ENCODE data around the gene NFIX. TPM values are rescaled to one million over a fixed set of nuclear protein-coding genes. Genes with fewer than 3 reads are reported as not detected.

NFIX gene
- total and polyA plus RNA-seq, 2 experiments from 2014 or later = 0.06 to 0.14 TPM

DNA sequence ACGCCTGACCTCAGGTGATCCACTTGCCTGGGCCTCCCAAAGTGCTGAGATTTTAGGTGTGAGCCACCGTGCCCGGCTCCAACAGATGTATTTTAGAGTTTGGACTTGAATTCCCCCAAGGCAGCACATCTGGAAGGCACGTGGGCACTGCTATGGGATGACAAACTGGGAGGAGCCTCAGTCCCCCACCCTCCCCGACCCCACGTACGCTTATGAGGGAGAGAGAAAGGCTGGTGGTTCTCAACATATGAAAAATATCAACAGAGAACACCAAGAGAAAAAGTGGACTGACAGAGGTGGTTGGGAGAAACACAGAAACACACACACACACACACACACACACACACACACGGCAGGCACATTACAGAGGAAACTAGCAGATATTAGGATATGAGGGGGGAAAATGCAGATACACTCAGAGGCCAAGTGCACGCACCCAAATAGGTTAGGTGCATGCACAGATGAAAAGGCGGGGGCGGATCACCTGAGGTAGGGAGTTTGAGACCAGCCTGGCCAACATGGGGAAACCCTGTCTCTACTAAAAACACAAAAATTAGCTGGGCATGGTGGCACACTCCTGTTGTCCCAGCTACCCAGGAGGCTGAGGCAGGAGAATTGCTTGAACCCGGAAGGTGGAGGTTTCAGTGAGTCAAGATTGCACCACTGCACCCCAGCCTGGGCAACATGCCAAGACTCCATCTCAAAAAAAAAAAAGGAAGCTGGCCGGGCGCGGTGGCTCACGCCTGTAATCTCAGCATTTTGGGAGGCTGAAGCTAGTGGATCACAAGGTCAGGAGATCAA is 151.7 kb downstream of the NFIX start (continued):
- TF ChIP-seq POLR2AphosphoS5 (IDR thresholded peaks at IDR 0.05; ENCODE audit: low read depth) (no peak), STAT1 (IDR thresholded peaks at IDR 0.05; ENCODE audit: unreplicated experiment) (no peak), JUNB (IDR thresholded peaks at IDR 0.05; ENCODE audit: unreplicated experiment) (no peak), EZH2 (IDR thresholded peaks at IDR 0.05; ENCODE audit: low read depth, unreplicated experiment) (no peak)
- TF ChIP-seq, protein P1, sequence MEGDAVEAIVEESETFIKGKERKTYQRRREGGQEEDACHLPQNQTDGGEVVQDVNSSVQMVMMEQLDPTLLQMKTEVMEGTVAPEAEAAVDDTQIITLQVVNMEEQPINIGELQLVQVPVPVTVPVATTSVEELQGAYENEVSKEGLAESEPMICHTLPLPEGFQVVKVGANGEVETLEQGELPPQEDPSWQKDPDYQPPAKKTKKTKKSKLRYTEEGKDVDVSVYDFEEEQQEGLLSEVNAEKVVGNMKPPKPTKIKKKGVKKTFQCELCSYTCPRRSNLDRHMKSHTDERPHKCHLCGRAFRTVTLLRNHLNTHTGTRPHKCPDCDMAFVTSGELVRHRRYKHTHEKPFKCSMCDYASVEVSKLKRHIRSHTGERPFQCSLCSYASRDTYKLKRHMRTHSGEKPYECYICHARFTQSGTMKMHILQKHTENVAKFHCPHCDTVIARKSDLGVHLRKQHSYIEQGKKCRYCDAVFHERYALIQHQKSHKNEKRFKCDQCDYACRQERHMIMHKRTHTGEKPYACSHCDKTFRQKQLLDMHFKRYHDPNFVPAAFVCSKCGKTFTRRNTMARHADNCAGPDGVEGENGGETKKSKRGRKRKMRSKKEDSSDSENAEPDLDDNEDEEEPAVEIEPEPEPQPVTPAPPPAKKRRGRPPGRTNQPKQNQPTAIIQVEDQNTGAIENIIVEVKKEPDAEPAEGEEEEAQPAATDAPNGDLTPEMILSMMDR (conservative IDR thresholded peaks at IDR 0.05; ENCODE audit: low read depth in 2 of 2) = no peak
- TF ChIP-seq, protein P2, sequence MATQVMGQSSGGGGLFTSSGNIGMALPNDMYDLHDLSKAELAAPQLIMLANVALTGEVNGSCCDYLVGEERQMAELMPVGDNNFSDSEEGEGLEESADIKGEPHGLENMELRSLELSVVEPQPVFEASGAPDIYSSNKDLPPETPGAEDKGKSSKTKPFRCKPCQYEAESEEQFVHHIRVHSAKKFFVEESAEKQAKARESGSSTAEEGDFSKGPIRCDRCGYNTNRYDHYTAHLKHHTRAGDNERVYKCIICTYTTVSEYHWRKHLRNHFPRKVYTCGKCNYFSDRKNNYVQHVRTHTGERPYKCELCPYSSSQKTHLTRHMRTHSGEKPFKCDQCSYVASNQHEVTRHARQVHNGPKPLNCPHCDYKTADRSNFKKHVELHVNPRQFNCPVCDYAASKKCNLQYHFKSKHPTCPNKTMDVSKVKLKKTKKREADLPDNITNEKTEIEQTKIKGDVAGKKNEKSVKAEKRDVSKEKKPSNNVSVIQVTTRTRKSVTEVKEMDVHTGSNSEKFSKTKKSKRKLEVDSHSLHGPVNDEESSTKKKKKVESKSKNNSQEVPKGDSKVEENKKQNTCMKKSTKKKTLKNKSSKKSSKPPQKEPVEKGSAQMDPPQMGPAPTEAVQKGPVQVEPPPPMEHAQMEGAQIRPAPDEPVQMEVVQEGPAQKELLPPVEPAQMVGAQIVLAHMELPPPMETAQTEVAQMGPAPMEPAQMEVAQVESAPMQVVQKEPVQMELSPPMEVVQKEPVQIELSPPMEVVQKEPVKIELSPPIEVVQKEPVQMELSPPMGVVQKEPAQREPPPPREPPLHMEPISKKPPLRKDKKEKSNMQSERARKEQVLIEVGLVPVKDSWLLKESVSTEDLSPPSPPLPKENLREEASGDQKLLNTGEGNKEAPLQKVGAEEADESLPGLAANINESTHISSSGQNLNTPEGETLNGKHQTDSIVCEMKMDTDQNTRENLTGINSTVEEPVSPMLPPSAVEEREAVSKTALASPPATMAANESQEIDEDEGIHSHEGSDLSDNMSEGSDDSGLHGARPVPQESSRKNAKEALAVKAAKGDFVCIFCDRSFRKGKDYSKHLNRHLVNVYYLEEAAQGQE (IDR thresholded peaks at IDR 0.05; ENCODE audit: unreplicated experiment) = no peak

Other genes starting within 250 kb of the NFIX start
- gene BEST2, start 243.7 kb upstream of the NFIX start, total RNA-seq (2014; rRNA removed; shearing (Covaris generic)) = 7.5 and 10.4 TPM in 2 replicates
- gene BEST2, start 243.7 kb upstream of the NFIX start, polyA plus RNA-seq (2016; fragmentation: Nextera tagmentation; extraction: Ambion mirVana) = 1.2 and 1.3 TPM in 2 replicates
- gene HOOK2, start 219.9 kb upstream of the NFIX start, total RNA-seq (2014; rRNA removed; shearing (Covaris generic)) = 85.3 and 86.4 TPM in 2 replicates
- gene HOOK2, start 219.9 kb upstream of the NFIX start, polyA plus RNA-seq (2016; fragmentation: Nextera tagmentation; extraction: Ambion mirVana) = 46.9 and 56.9 TPM in 2 replicates
- gene JUNB, start 204.0 kb upstream of the NFIX start, total RNA-seq (2014; rRNA removed; shearing (Covaris generic)) = 16.0 and 20.2 TPM in 2 replicates
- gene JUNB, start 204.0 kb upstream of the NFIX start, polyA plus RNA-seq (2016; fragmentation: Nextera tagmentation; extraction: Ambion mirVana) = 7.7 and 7.8 TPM in 2 replicates
- gene PRDX2, start 193.7 kb upstream of the NFIX start, total RNA-seq (2014; rRNA removed; shearing (Covaris generic)) = 465 and 486 TPM in 2 replicates
- 314 and 346 TPM in 2 replicates for gene PRDX2, start 193.7 kb upstream of the NFIX start, polyA plus RNA-seq (2016; fragmentation: Nextera tagmentation; extraction: Ambion mirVana)
- 0.38 TPM in 1 of 2 replicates, not detected in the other for gene THSD8, start 193.4 kb upstream of the NFIX start, total RNA-seq (2014; rRNA removed; shearing (Covaris generic))
- 38.5 and 42.2 TPM in 2 replicates for gene THSD8, start 193.4 kb upstream of the NFIX start, polyA plus RNA-seq (2016; fragmentation: Nextera tagmentation; extraction: Ambion mirVana)
- gene RNASEH2A, start 188.9 kb upstream of the NFIX start, total RNA-seq (2014; rRNA removed; shearing (Covaris generic)) = 62.6 and 68.2 TPM in 2 replicates
- gene RNASEH2A, start 188.9 kb upstream of the NFIX start, polyA plus RNA-seq (2016; fragmentation: Nextera tagmentation; extraction: Ambion mirVana) = 39.4 and 40.5 TPM in 2 replicates
- 3.3 and 4.1 TPM in 2 replicates for gene RTBDN, start 160.9 kb upstream of the NFIX start, total RNA-seq (2014; rRNA removed; shearing (Covaris generic))
- gene RTBDN, start 160.9 kb upstream of the NFIX start, polyA plus RNA-seq (2016; fragmentation: Nextera tagmentation; extraction: Ambion mirVana) = 4.4 and 4.6 TPM in 2 replicates
- 13.4 and 19.9 TPM in 2 replicates for gene MAST1, start 157.0 kb upstream of the NFIX start, total RNA-seq (2014; rRNA removed; shearing (Covaris generic))
- gene MAST1, start 157.0 kb upstream of the NFIX start, polyA plus RNA-seq (2016; fragmentation: Nextera tagmentation; extraction: Ambion mirVana) = 8.9 and 13.9 TPM in 2 replicates
- gene DNASE2, start 114.0 kb upstream of the NFIX start, total RNA-seq (2014; rRNA removed; shearing (Covaris generic)) = 27.3 and 35.0 TPM in 2 replicates
- 15.9 and 17.4 TPM in 2 replicates for gene DNASE2, start 114.0 kb upstream of the NFIX start, polyA plus RNA-seq (2016; fragmentation: Nextera tagmentation; extraction: Ambion mirVana)
- gene KLF1, start 108.3 kb upstream of the NFIX start, total RNA-seq (2014; rRNA removed; shearing (Covaris generic)) = 1.1 and 1.4 TPM in 2 replicates
- 0.74 and 0.80 TPM in 2 replicates for gene KLF1, start 108.3 kb upstream of the NFIX start, polyA plus RNA-seq (2016; fragmentation: Nextera tagmentation; extraction: Ambion mirVana)
- 73.3 and 99.8 TPM in 2 replicates for gene GCDH, start 104.3 kb upstream of the NFIX start, total RNA-seq (2014; rRNA removed; shearing (Covaris generic))
- 51.5 and 54.1 TPM in 2 replicates for gene GCDH, start 104.3 kb upstream of the NFIX start, polyA plus RNA-seq (2016; fragmentation: Nextera tagmentation; extraction: Ambion mirVana)
- 0.62 and 0.63 TPM in 2 replicates for gene SYCE2, start 76.2 kb upstream of the NFIX start, total RNA-seq (2014; rRNA removed; shearing (Covaris generic))
- 1.9 and 2.9 TPM in 2 replicates for gene SYCE2, start 76.2 kb upstream of the NFIX start, polyA plus RNA-seq (2016; fragmentation: Nextera tagmentation; extraction: Ambion mirVana)
- gene FARSA, start 61.8 kb upstream of the NFIX start, total RNA-seq (2014; rRNA removed; shearing (Covaris generic)) = 74.7 and 83.5 TPM in 2 replicates
- 86.4 and 86.5 TPM in 2 replicates for gene FARSA, start 61.8 kb upstream of the NFIX start, polyA plus RNA-seq (2016; fragmentation: Nextera tagmentation; extraction: Ambion mirVana)
- gene CALR, start 56.9 kb upstream of the NFIX start, total RNA-seq (2014; rRNA removed; shearing (Covaris generic)) = 724 and 760 TPM in 2 replicates
- 1,131 and 1,182 TPM in 2 replicates for gene CALR, start 56.9 kb upstream of the NFIX start, polyA plus RNA-seq (2016; fragmentation: Nextera tagmentation; extraction: Ambion mirVana)
- 67.0 and 69.7 TPM in 2 replicates for gene RAD23A, start 49.6 kb upstream of the NFIX start, total RNA-seq (2014; rRNA removed; shearing (Covaris generic))
- gene RAD23A, start 49.6 kb upstream of the NFIX start, polyA plus RNA-seq (2016; fragmentation: Nextera tagmentation; extraction: Ambion mirVana) = 121 and 127 TPM in 2 replicates
- gene GADD45GIP1, start 38.3 kb upstream of the NFIX start, total RNA-seq (2014; rRNA removed; shearing (Covaris generic)) = 46.5 and 63.9 TPM in 2 replicates
- gene GADD45GIP1, start 38.3 kb upstream of the NFIX start, polyA plus RNA-seq (2016; fragmentation: Nextera tagmentation; extraction: Ambion mirVana) = 255 and 290 TPM in 2 replicates
- gene DAND5, start 25.9 kb upstream of the NFIX start, total RNA-seq (2014; rRNA removed; shearing (Covaris generic)) = 0.28 TPM in 1 of 2 replicates, not detected in the other
- 0.10 and 0.18 TPM in 2 replicates for gene DAND5, start 25.9 kb upstream of the NFIX start, polyA plus RNA-seq (2016; fragmentation: Nextera tagmentation; extraction: Ambion mirVana)
- gene LYL1, start 107.4 kb downstream of the NFIX start, total RNA-seq (2014; rRNA removed; shearing (Covaris generic)) = 0.47 and 2.2 TPM in 2 replicates
- gene LYL1, start 107.4 kb downstream of the NFIX start, polyA plus RNA-seq (2016; fragmentation: Nextera tagmentation; extraction: Ambion mirVana) = 0.77 and 1.2 TPM in 2 replicates
- gene TRMT1, start 121.3 kb downstream of the NFIX start, total RNA-seq (2014; rRNA removed; shearing (Covaris generic)) = 76.4 and 88.6 TPM in 2 replicates
- 90.1 and 92.6 TPM in 2 replicates for gene TRMT1, start 121.3 kb downstream of the NFIX start, polyA plus RNA-seq (2016; fragmentation: Nextera tagmentation; extraction: Ambion mirVana)
- gene NACC1, start 122.8 kb downstream of the NFIX start, total RNA-seq (2014; rRNA removed; shearing (Covaris generic)) = 203 and 260 TPM in 2 replicates
- gene NACC1, start 122.8 kb downstream of the NFIX start, polyA plus RNA-seq (2016; fragmentation: Nextera tagmentation; extraction: Ambion mirVana) = 12.4 and 16.1 TPM in 2 replicates
- 55.9 and 58.3 TPM in 2 replicates for gene STX10, start 154.9 kb downstream of the NFIX start, total RNA-seq (2014; rRNA removed; shearing (Covaris generic))
- 42.8 and 44.0 TPM in 2 replicates for gene STX10, start 154.9 kb downstream of the NFIX start, polyA plus RNA-seq (2016; fragmentation: Nextera tagmentation; extraction: Ambion mirVana)
- 99.1 and 124 TPM in 2 replicates for gene IER2, start 154.9 kb downstream of the NFIX start, total RNA-seq (2014; rRNA removed; shearing (Covaris generic))
- gene IER2, start 154.9 kb downstream of the NFIX start, polyA plus RNA-seq (2016; fragmentation: Nextera tagmentation; extraction: Ambion mirVana) = 191 and 200 TPM in 2 replicates

Data from GM23338 (cell line).